HEK293 (cell line): Measurements from ENCODE around the gene ZXDC.

Source experiments
- CTCF ChIA-PET: fragments of 350-600 bp; formaldehyde crosslinking; extraction: SDS; loops from one replicate; lab custom pipeline; 2021; ENCODE audit warnings: antibody characterized with exemption; lab: Yijun Ruan, JAX
- POLR2A ChIA-PET: fragments of 300-600 bp; formaldehyde crosslinking; extraction: SDS; loops from one replicate; lab custom pipeline; 2020; ENCODE audit warnings: antibody characterized with exemption, inconsistent platforms; lab: Yijun Ruan, JAX
- H3K27ac ChIP-seq: fragments of 200-500 bp; sonication (Bioruptor generic); 2 replicates; pipeline ENCODE4 v1.5.1; 2014; ENCODE audit warnings: low read depth, low read length, control low read depth, inconsistent platforms; ENCODE audit errors: extremely low read depth
- H3K36me3 ChIP-seq, 2 experiments: fragments of 200-500 bp in 1 of 2; sonication (Bioruptor generic) in 1 of 2; 1 replicate in 1 of 2; 2 replicates in 1 of 2; pipeline ENCODE4 v1.5.1; 2014 to 2017; ENCODE audit warnings: inconsistent platforms in 2 of 2, low read length in 2 of 2; ENCODE audit not compliant: control insufficient read depth in 2 of 2, insufficient read depth in 1 of 2
- H3K4me1 ChIP-seq: fragments of 200-500 bp; sonication (Bioruptor generic); 2 replicates; pipeline ENCODE4 v1.5.1; 2014; ENCODE audit warnings: mild to moderate bottlenecking, low read length, inconsistent platforms; ENCODE audit not compliant: control insufficient read depth, insufficient read depth
- H3K4me3 ChIP-seq: 2 replicates; pipeline ENCODE4 v1.5.1; 2011; ENCODE audit warnings: low read depth, mild to moderate bottlenecking, control low read depth, low read length, moderate library complexity
- H3K9me3 ChIP-seq: fragments of 200-500 bp; sonication (Bioruptor generic); 2 replicates; pipeline ENCODE4 v1.5.1; 2014; ENCODE audit warnings: low read depth, low read length, inconsistent platforms; ENCODE audit not compliant: control insufficient read depth, insufficient read depth
- GLI2 ChIP-seq: fragments of 450-650 bp; formaldehyde crosslinking; IDR thresholded peaks from 2 replicates; pipeline ENCODE4; 2017; ENCODE audit warnings: missing biosample characterization, missing genetic modification characterization, low read depth, borderline replicate concordance
- HIC1 ChIP-seq: fragments of 450-650 bp; formaldehyde crosslinking; IDR thresholded peaks from 2 replicates; pipeline ENCODE4 v1.5.1; 2016; ENCODE audit warnings: missing biosample characterization, missing genetic modification characterization
- INSM2 ChIP-seq: fragments of 450-650 bp; formaldehyde crosslinking; IDR thresholded peaks from 2 replicates; pipeline ENCODE4 v1.5.1; 2016; ENCODE audit warnings: missing biosample characterization, missing genetic modification characterization
- KLF10 ChIP-seq: fragments of 450-650 bp; IDR thresholded peaks from 2 replicates; pipeline ENCODE4 v1.5.1; 2018; ENCODE audit warnings: missing biosample characterization, mild to moderate bottlenecking, missing genetic modification characterization
- KLF16 ChIP-seq: fragments of 450-650 bp; formaldehyde crosslinking; IDR thresholded peaks from 2 replicates; pipeline ENCODE4 v1.5.1; 2017; ENCODE audit warnings: missing biosample characterization, missing genetic modification characterization
- KLF7 ChIP-seq: fragments of 450-650 bp; formaldehyde crosslinking; IDR thresholded peaks from 2 replicates; pipeline ENCODE4 v1.5.1; 2016; ENCODE audit warnings: missing biosample characterization, missing genetic modification characterization, borderline replicate concordance
- MZF1 ChIP-seq: fragments of 450-650 bp; formaldehyde crosslinking; IDR thresholded peaks from 2 replicates; pipeline ENCODE4 v1.5.1; 2017; ENCODE audit warnings: missing biosample characterization, missing genetic modification characterization, borderline replicate concordance
- SETDB1 ChIP-seq: IDR thresholded peaks from one replicate; pipeline ENCODE4 v1.6.1; 2017; ENCODE audit warnings: mild to moderate bottlenecking, low read length, moderate library complexity, mixed read lengths; ENCODE audit not compliant: insufficient read length
- SP7 ChIP-seq: fragments of 450-650 bp; formaldehyde crosslinking; IDR thresholded peaks from 2 replicates; pipeline ENCODE4 v1.5.1; 2016; ENCODE audit warnings: missing biosample characterization, missing genetic modification characterization
- TRIM28 ChIP-seq: IDR thresholded peaks from 2 replicates; pipeline ENCODE4 v1.6.1; 2011; ENCODE audit warnings: low read length, control low read depth, borderline replicate concordance
- ZBTB8A ChIP-seq: fragments of 450-650 bp; formaldehyde crosslinking; IDR thresholded peaks from 2 replicates; pipeline ENCODE4 v1.5.1; 2016; ENCODE audit warnings: missing biosample characterization, missing genetic modification characterization
- ZEB2 ChIP-seq: fragments of 450-650 bp; formaldehyde crosslinking; IDR thresholded peaks from 2 replicates; pipeline ENCODE4 v1.5.1; 2016; ENCODE audit warnings: missing biosample characterization, missing genetic modification characterization
- ZFHX2 ChIP-seq: fragments of 450-650 bp; formaldehyde crosslinking; conservative IDR thresholded peaks from 2 replicates; pipeline ENCODE4 v1.5.1; 2016; ENCODE audit warnings: missing biosample characterization, missing genetic modification characterization
- ZFP37 ChIP-seq: fragments of 450-650 bp; formaldehyde crosslinking; IDR thresholded peaks from 2 replicates; pipeline ENCODE4 v1.5.1; 2016; ENCODE audit warnings: missing biosample characterization, missing genetic modification characterization
- ZIC2 ChIP-seq: fragments of 450-650 bp; formaldehyde crosslinking; IDR thresholded peaks from 2 replicates; pipeline ENCODE4 v1.5.1; 2016; ENCODE audit warnings: missing biosample characterization, missing genetic modification characterization
- ZNF112 ChIP-seq: fragments of 450-650 bp; formaldehyde crosslinking; IDR thresholded peaks from 2 replicates; pipeline ENCODE4 v1.5.0; 2017; ENCODE audit warnings: missing biosample characterization, missing genetic modification characterization
- ZNF155 ChIP-seq: fragments of 450-650 bp; formaldehyde crosslinking; IDR thresholded peaks from 2 replicates; pipeline ENCODE4 v1.5.1; 2016; ENCODE audit warnings: missing biosample characterization, missing genetic modification characterization
- ZNF266 ChIP-seq: fragments of 450-650 bp; formaldehyde crosslinking; IDR thresholded peaks from 2 replicates; pipeline ENCODE4 v1.5.1; 2016; ENCODE audit warnings: missing biosample characterization, missing genetic modification characterization, low read depth
- ZNF37A ChIP-seq: fragments of 450-650 bp; IDR thresholded peaks from 2 replicates; pipeline ENCODE4 v1.5.1; 2018; ENCODE audit warnings: missing biosample characterization, missing genetic modification characterization
- ZNF433 ChIP-seq: fragments of 450-650 bp; formaldehyde crosslinking; IDR thresholded peaks from 2 replicates; pipeline ENCODE4 v1.5.1; 2016; ENCODE audit warnings: missing biosample characterization, missing genetic modification characterization, low read depth
- ZNF518A ChIP-seq: fragments of 450-650 bp; formaldehyde crosslinking; conservative IDR thresholded peaks from 2 replicates; pipeline ENCODE4 v1.5.1; 2016; ENCODE audit warnings: low read depth, missing biosample characterization, missing genetic modification characterization
- ZNF548 ChIP-seq: fragments of 450-650 bp; formaldehyde crosslinking; IDR thresholded peaks from 2 replicates; pipeline ENCODE4 v1.5.1; 2016; ENCODE audit warnings: missing biosample characterization, missing genetic modification characterization
- ZNF654 ChIP-seq: fragments of 450-650 bp; formaldehyde crosslinking; IDR thresholded peaks from 2 replicates; pipeline ENCODE4 v1.5.1; 2016; ENCODE audit warnings: low read depth, missing biosample characterization, missing genetic modification characterization
- ZXDB ChIP-seq: fragments of 450-650 bp; formaldehyde crosslinking; IDR thresholded peaks from 2 replicates; pipeline ENCODE4 v1.5.1; 2016; ENCODE audit warnings: missing biosample characterization, missing genetic modification characterization

ZXDC gene

GRCh38 chr3:126493051-126493450, 17.4 kb upstream of the ZXDC start:
- ChIA-PET POLR2A (no interaction called here), CTCF (interaction anchor here (0.6 kb wide), 1 partner anchor 490 kb away, joined by 3 read pairs; the partner anchor contains the start of gene PLXNA1)
- TF ChIP-seq ZEB2 (no peak), KLF10 (no peak), TRIM28 (no peak)
- H3K27ac ChIP-seq: no peak overlapping the region
- no peaks in the 10 kb centered on the region for H3K4me1 ChIP-seq
- no peaks in the 10 kb centered on the region for H3K9me3 ChIP-seq
- H3K4me3 ChIP-seq: no peak overlapping the region
- no peaks in the 10 kb centered on the region for H3K36me3 ChIP-seq

- no peaks in the 10 kb centered on the region for H3K4me1 ChIP-seq
- CTCF ChIA-PET: interaction anchor here (1.6 kb wide), 1 partner anchor 29 kb away, joined by 5 read pairs; no protein-coding TSS in a partner anchor
- H3K36me3 ChIP-seq: no peaks in the 10 kb centered on the region
- H3K4me3 ChIP-seq: no peak overlapping the region
- TF ChIP-seq ZNF155 (tag by site-specific recombination) (no peak), ZNF548 (tag by site-specific recombination) (no peak), INSM2 (no peak), ZFHX2 (tag by site-specific recombination) (no peak), ZNF654 (tag by site-specific recombination) (no peak), ZNF112 (tag by site-specific recombination) (no peak), SETDB1 (no peak), ZNF433 (tag by site-specific recombination) (no peak), KLF16 (tag by site-specific recombination) (no peak)
- TF ChIP-seq, all 188 proteins: peak for 0
- Histone ChIP-seq H3K9me3 (no peaks in the 10 kb centered on the region), H3K27ac (no peak overlapping the region)
- POLR2A ChIA-PET: no interaction called here
Measured at GRCh38 chr3:126491221-126492013, 15.7 kb upstream of the ZXDC start.

GRCh38 chr3:126490619-126491018, 14.9 kb upstream of the ZXDC start:
- POLR2A ChIA-PET: no interaction called here
- CTCF ChIA-PET: interaction anchor here (1.6 kb wide), 1 partner anchor 30 kb away, joined by 5 read pairs; no protein-coding TSS in a partner anchor
- Histone ChIP-seq H3K4me1 (no peaks in the 10 kb centered on the region), H3K4me3 (no peak overlapping the region), H3K9me3 (no peaks in the 10 kb centered on the region), H3K36me3 (no peaks in the 10 kb centered on the region), H3K27ac (no peak overlapping the region)
- TF ChIP-seq ZNF37A (tag by site-specific recombination): no peak
- no peak for TF ChIP-seq ZFP37 (tag by site-specific recombination)
- TF ChIP-seq ZNF518A (tag by site-specific recombination): no peak
- no peak for TF ChIP-seq SP7 (tag by site-specific recombination)
- no peak for TF ChIP-seq ZNF266 (tag by site-specific recombination)
- TF ChIP-seq KLF7 (tag by site-specific recombination): no peak
- TF ChIP-seq HIC1: no peak
- TF ChIP-seq GLI2 (tag by site-specific recombination): no peak
- TF ChIP-seq ZBTB8A: no peak
- no peak for TF ChIP-seq MZF1 (tag by site-specific recombination)
- no peak for TF ChIP-seq ZXDB (tag by site-specific recombination)
- TF ChIP-seq ZIC2: no peak
